DMS153 treated with DMSO at 0.1 percent for 48 hours (cell line): ENCODE data around the gene MIDN.
A peak's percentile ranks its signal among the peaks of the same experiment; 100 is the strongest.
"Not testable (repeated sequence)": the region's sequence is repeated elsewhere in the genome, so short reads cannot be mapped to it uniquely, and the experiment has no call there.

ENCODE experiments used
- DNase-seq: peaks from one replicate; lab custom pipeline; 2025; ENCODE audit not compliant: unreplicated experiment; lab: John Stamatoyannopoulos, UW

MIDN gene

DNA sequence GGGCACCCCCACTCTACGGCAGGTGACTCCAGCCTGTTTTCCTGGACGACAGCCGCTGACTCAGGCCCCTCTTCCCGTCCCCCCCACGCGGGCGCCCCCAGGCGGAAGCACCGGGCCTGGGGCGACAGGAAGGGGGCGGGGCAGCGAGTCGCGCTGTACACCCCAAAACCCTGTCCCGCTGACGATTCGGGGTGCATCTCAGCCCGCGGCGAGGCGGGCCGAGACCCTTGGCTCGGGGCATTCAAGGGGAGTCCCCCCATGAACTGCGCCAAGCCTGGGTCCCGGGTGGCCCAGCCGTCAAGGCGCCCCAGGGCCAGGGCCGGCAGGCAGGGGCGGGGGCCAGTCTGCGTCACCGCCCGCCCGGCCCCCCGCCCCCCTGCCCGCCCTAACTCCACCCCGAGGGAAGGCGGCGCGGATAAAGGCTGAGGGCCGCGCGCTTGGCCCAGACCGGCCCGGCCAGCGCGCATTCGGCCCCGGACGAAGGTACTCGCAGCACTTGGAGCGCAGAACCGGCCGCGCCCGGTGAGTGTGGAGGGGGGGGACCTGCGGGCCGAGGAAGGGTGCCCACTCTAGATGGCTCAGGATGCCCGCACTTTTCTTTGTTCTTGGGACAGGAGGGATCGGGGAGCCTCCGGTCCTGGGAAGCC, at the start of gene MIDN:
Gene MIDN (plus strand): TSS at position 445 of the 647 bp plus-strand sequence. CDS start 1,714 bp downstream, outside the sequence.
- no peak for DNase-seq

GRCh38 chr19:1199531-1199930, 48.9 kb upstream of the MIDN start:
- DNase-seq: no peak

- not testable (repeated sequence) for DNase-seq
Observed at GRCh38 chr19:1200614-1201013, 47.8 kb upstream of the MIDN start.

DNA sequence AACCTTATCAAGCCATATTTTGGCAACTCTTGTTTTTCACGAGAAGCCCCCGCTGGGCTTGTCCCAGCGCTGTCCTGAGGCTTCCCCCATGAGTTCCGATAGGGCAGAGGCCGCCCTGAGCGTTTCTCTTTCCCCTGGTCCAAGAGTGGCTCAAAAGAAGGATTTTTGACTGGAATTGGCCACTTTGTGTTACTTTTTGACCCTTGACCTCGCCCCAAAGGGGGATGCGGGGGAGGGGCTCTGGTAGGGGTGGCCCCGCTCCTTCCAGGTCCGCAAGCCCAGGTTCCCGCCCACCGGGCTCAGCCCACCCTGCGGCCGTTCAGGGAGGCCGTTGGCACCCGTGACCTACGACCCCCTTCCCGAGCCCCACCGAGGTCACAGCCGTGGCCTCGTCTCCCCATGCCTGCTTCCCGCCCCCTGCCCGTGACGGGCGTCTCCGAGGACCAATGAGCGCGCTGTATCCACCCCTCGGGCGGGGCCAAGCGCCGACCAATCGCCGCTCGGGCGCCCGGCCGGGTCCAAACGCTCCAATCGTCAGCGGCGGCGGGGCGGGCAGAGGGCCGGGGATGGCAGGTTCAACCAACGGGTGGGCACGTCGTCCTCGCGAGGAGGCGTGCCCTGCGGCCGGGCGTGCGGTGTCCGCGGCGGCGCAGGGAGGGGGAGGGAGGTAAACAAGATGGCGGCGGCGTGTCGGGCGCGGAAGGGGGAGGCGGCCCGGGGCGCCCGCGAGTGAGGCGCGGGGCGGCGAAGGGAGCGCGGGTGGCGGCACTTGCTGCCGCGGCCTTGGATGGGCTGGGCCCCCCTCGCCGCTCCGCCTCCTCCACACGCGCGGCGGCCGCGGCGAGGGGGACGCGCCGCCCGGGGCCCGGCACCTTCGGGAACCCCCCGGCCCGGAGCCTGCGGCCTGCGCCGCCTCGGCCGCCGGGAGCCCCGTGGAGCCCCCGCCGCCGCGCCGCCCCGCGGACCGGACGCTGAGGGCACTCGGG, 43.0 kb upstream of the MIDN start, which contains the start of gene STK11:
Gene STK11 (plus strand): TSS at position 665 of the 986 bp plus-strand sequence. CDS start 1,136 bp downstream, outside the sequence.
- peak; percentile 24 for DNase-seq

GRCh38 chr19:1206150-1206863, 42.1 kb upstream of the MIDN start:
- no peak for DNase-seq

GRCh38 chr19:1206864-1207450, 41.4 kb upstream of the MIDN start:
- no peak for DNase-seq

- DNase-seq: not testable (repeated sequence)
Observed at GRCh38 chr19:1208830-1209229, 39.6 kb upstream of the MIDN start.

- DNase-seq: no peak
Observed at GRCh38 chr19:1210227-1210538, 38.2 kb upstream of the MIDN start.

DNA sequence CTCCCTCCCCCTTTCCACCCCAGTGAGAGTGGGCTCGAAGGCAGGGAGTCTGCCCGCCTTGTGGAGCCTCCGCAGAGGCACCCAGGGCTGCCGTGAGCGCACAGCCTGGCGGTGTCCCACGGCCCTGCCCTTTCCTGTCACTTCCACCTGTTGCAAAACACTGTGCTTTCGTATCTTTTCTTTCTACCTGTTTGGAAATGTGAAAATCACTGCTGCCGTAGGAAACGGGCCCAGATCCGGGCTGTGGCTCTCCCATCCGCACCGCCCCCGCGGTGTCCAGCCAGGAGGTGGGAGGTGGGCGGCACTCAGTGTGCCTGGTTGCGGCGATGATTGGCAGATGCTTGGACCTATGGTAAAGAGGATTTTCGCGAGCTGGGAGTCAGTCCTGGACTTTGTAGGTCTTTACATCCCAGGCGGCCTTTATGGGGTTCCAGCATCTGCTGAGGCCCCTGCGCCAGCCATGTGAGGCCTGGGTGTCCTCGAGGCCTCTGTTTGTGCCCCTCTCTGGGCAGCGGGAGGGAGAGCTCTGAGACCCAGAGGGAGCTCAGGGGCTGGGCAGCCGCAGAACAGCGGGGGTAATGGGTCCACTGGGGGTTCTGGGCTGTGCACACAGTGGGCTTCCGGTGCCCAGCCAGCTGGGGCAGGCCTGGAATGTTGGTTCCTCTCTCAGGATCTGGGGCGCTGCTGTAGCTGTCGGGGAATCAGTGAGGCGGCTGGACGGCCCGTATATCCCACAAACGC, 36.7 kb upstream of the MIDN start:
- DNase-seq: no peak

- DNase-seq: peak; percentile 32
Observed at GRCh38 chr19:1213391-1214286, 34.7 kb upstream of the MIDN start.

- no peak for DNase-seq
Observed at GRCh38 chr19:1214299-1214861, 34.0 kb upstream of the MIDN start.

DNA sequence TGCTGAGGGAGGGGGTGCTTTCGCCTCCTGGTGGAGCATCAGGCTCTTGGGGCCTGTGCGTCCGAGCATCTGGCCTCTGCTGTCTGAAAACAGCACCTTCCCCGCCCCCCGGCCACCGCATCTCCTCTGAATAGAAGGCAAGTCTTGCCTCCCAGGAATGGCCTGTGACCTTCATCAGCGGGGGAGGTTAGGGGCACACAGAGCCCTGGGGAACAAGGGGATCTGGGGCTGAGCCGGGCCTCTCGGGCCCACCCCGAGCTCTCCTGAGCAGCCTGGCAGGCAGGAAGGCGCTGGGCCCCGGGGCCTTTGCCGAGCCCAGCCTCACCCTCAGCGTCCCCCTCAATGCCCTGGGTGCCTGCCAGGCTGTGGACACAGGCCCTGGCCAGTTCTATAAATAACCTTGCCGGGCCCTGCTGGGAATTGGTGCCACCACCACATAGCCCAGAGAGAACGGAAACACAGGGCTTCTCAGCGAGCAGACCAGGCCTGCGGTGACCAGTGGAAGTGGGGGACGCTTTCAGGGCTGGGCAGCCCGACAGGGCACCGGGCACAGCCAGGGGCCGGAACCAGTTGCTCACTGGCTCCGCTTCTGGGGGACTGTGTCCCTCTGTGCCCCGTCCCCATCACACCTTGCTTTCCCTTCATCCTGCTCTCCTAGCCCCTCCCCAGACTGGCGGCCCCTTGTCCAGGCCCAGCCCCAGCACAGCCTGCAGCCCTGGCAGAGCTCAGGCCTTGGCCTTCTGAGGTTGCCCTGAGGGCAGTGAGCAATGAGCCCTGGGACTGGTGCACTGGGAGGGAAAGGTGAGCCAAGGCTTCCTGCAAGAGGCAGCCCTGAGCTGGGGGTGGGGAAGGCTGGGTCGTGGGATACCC, 33.3 kb upstream of the MIDN start:
- DNase-seq: no peak

- DNase-seq: no peak
Observed at GRCh38 chr19:1216756-1217155, 31.6 kb upstream of the MIDN start.

DNA sequence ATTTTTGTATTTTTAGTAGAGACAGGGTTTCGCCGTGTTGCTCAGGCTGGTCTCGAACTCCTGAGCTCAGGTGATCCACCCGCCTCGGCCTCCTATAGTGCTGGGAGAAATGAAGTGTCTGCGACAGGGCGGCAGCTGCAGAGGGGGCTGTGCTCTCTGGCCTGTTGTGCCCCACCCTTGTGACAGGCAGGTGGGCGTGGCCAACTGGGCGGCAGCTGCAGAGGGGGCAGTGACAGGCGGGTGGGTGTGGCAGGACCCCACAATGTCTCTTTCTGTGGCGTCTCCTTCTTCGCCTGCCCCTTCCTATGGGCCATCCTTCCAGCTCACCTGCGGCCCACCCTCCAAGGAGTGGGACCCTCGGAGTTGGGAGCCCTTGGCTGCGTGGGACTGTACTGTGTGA, 31.0 kb upstream of the MIDN start:
- no peak for DNase-seq

DNA sequence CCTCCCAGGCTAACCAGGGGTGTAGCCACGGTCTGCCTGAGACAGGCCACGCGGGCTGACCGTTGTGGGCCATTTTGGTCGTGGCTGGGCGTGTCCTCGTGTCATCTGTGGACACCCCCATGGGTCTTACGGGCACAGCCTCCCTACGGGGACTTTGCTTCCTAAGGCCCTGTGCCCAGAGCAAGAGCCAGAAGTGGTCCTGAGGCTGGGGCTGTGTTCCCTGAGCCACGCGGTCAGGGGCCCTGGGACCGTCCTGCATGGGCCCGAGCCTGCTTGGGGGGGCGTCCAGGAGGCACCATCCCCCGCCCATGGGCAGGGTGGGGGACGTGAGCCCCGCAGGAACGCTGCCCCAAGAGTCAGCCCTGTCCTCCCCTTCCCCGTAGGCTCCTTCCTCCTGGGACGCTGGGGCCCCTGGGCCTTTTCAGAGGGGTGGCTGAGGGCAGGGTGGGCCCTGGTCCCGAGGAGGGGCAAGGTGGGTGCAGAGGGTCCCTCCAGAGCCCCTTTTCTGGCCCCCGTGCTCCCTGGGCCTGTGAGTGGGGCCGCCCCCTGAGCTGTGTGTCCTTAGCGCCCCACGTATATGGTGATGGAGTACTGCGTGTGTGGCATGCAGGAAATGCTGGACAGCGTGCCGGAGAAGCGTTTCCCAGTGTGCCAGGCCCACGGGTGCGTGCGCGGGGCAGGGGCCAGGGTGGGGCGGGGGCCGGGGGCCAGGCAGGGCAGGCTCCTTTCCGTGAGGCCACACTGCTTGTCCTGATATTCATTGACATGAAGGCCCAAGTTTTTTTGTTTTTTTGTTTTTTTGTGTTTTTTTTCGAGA, 29.4 kb upstream of the MIDN start:
- DNase-seq: no peak

- DNase-seq: no peak
Observed at GRCh38 chr19:1219786-1220476, 28.5 kb upstream of the MIDN start.

GRCh38 chr19:1220477-1220930, 27.9 kb upstream of the MIDN start:
- no peak for DNase-seq
